Prostate gland (tissue), 2 donors: ENCODE measurements around the gene NDUFA11.

Experiments used
- POLR2A ChIP-seq: fragments of 450-650 bp; IDR thresholded peaks from one replicate; pipeline ENCODE4 v1.6.1; 2016; ENCODE audit warnings: antibody characterized with exemption, mild to moderate bottlenecking
- TF ChIP-seq, protein P1 (sequence below), 4 experiments: fragments of 200-600 bp in 2 of 4; fragments of 450-650 bp in 2 of 4; sonication (generic) in 2 of 4; IDR thresholded peaks; 1 replicate in 3 of 4; 2 replicates in 1 of 4; pipeline ENCODE4 v1.5.1; 2016 to 2019; ENCODE audit warnings: antibody characterized with exemption in 4 of 4, mild to moderate bottlenecking in 2 of 4, moderate library complexity in 2 of 4

DNA sequence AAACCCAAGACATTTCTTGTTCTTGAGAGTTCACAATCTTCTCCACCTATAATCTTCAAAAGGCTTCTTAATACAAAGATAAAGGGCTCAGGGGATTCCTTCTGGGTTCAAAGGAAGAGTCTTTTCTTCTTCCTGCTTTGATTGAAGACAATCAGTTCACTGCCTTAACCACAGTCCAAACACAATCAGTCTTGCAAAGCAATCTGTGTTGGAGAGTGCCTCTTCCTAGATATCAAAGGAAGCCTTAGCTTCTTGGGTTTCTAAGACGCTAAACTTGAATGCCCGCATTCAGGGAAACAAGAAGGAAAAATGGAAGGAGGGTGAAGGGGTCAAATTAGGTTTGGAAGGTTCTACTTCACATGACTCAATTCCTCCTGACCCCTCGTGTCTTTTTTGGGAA is 47.2 kb upstream of the NDUFA11 start:
- TF ChIP-seq, protein P1, sequence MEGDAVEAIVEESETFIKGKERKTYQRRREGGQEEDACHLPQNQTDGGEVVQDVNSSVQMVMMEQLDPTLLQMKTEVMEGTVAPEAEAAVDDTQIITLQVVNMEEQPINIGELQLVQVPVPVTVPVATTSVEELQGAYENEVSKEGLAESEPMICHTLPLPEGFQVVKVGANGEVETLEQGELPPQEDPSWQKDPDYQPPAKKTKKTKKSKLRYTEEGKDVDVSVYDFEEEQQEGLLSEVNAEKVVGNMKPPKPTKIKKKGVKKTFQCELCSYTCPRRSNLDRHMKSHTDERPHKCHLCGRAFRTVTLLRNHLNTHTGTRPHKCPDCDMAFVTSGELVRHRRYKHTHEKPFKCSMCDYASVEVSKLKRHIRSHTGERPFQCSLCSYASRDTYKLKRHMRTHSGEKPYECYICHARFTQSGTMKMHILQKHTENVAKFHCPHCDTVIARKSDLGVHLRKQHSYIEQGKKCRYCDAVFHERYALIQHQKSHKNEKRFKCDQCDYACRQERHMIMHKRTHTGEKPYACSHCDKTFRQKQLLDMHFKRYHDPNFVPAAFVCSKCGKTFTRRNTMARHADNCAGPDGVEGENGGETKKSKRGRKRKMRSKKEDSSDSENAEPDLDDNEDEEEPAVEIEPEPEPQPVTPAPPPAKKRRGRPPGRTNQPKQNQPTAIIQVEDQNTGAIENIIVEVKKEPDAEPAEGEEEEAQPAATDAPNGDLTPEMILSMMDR (IDR thresholded peaks at IDR 0.05): no peak
- TF ChIP-seq POLR2A: no peak
